HepG2 (cell line): ENCODE data around the gene RPL26. TPM values are rescaled to one million over a fixed set of nuclear protein-coding genes. Genes with fewer than 3 reads are reported as not detected.
A peak's percentile ranks its signal among the peaks of the same experiment; 100 is the strongest.

ENCODE experiments used
- CEBPB ChIP-seq: IDR thresholded peaks from 2 replicates; pipeline ENCODE4 v1.6.1; 2011; ENCODE audit warnings: low read depth, low read length, improper control_type of control experiment, borderline replicate concordance
- GATAD2A ChIP-seq: IDR thresholded peaks from 2 replicates; pipeline ENCODE4 v1.6.1; 2016
- GTF3A ChIP-seq: sonication (generic); formaldehyde crosslinking; conservative IDR thresholded peaks from 2 replicates; pipeline ENCODE4 v1.4.0; 2020; ENCODE audit warnings: mild to moderate bottlenecking, missing genetic modification reagents
- HNRNPL ChIP-seq: fragments of 200-400 bp; formaldehyde crosslinking; IDR thresholded peaks from 2 replicates; pipeline ENCODE4 v1.6.1; 2017; ENCODE audit warnings: mild to moderate bottlenecking, low read depth, low read length
- KAT2B ChIP-seq: fragments of 150-350 bp; IDR thresholded peaks from 2 replicates; pipeline ENCODE4 v1.6.1; 2014; ENCODE audit warnings: low read depth, low read length, borderline replicate concordance
- MEIS1 ChIP-seq: sonication (generic); formaldehyde crosslinking; IDR thresholded peaks from 2 replicates; pipeline ENCODE4 v1.9.0; 2021; ENCODE audit warnings: mild to moderate bottlenecking, missing genetic modification reagents, moderate library complexity, borderline replicate concordance
- MLLT10 ChIP-seq: sonication (generic); formaldehyde crosslinking; IDR thresholded peaks from 2 replicates; pipeline ENCODE4 v1.4.0; 2020; ENCODE audit warnings: missing genetic modification reagents
- RBFOX2 ChIP-seq: fragments of 200-400 bp; formaldehyde crosslinking; IDR thresholded peaks from 2 replicates; pipeline ENCODE4 v1.6.1; 2017; ENCODE audit warnings: low read depth, mild to moderate bottlenecking, low read length
- TGIF2 ChIP-seq: IDR thresholded peaks from 2 replicates; pipeline ENCODE4 v1.6.1; 2016; ENCODE audit warnings: control low read depth, missing compliant biosample characterization
- USF2 ChIP-seq, 2 experiments: sonication (generic) in 1 of 2; formaldehyde crosslinking in 1 of 2; IDR thresholded peaks; 2 replicates each; pipeline versions ENCODE4 v1.5.1 to v1.6.1; 2011 to 2020; ENCODE audit warnings: borderline replicate concordance in 1 of 2, low read depth in 1 of 2, low read length in 1 of 2, mild to moderate bottlenecking in 1 of 2, missing genetic modification reagents in 1 of 2, moderate library complexity in 1 of 2
- ZEB1 ChIP-seq: IDR thresholded peaks from 2 replicates; pipeline ENCODE4 v1.6.1; 2012; ENCODE audit warnings: mild to moderate bottlenecking, low read depth, inconsistent platforms; ENCODE audit not compliant: insufficient replicate concordance
- ZHX2 ChIP-seq, 2 experiments: sonication (generic) in 1 of 2; formaldehyde crosslinking in 1 of 2; IDR thresholded peaks; 2 replicates each; pipeline versions ENCODE4 v1.6.1 to v1.9.0; 2014 to 2022; ENCODE audit warnings: antibody characterized with exemption in 1 of 2, borderline replicate concordance in 1 of 2, inconsistent platforms in 1 of 2, low read depth in 1 of 2, missing genetic modification reagents in 1 of 2
- ZKSCAN1 ChIP-seq: fragments of 150-350 bp; IDR thresholded peaks from 2 replicates; pipeline ENCODE4 v1.6.1; 2014; ENCODE audit warnings: low read length
- ZNF18 ChIP-seq: sonication (generic); formaldehyde crosslinking; IDR thresholded peaks from 2 replicates; pipeline ENCODE4 v1.8.0; 2022; ENCODE audit warnings: mild to moderate bottlenecking, missing genetic modification reagents; ENCODE audit not compliant: insufficient replicate concordance
- ZNF607 ChIP-seq: sonication (generic); formaldehyde crosslinking; IDR thresholded peaks from 2 replicates; pipeline ENCODE4 v1.5.1; 2020; ENCODE audit warnings: missing genetic modification reagents, mild to moderate bottlenecking, borderline replicate concordance
- ZNF674 ChIP-seq: sonication (generic); formaldehyde crosslinking; IDR thresholded peaks from 2 replicates; pipeline ENCODE4 v1.5.0; 2020; ENCODE audit warnings: low read depth, mild to moderate bottlenecking, missing genetic modification reagents
- ZNF777 ChIP-seq: sonication (generic); formaldehyde crosslinking; IDR thresholded peaks from 2 replicates; pipeline ENCODE4 v1.4.0; 2020; ENCODE audit warnings: missing genetic modification reagents
- ZNF883 ChIP-seq: sonication (generic); formaldehyde crosslinking; IDR thresholded peaks from 2 replicates; pipeline ENCODE4 v1.5.1; 2020; ENCODE audit warnings: mild to moderate bottlenecking, missing genetic modification reagents; ENCODE audit errors: not compliant biosample characterization
- ZSCAN22 ChIP-seq: sonication (generic); formaldehyde crosslinking; IDR thresholded peaks from 2 replicates; pipeline ENCODE4 v1.4.0; 2020; ENCODE audit warnings: mild to moderate bottlenecking, missing genetic modification reagents
- polyA plus RNA-seq, 8 experiments: library from polyadenylated mRNA; depleted of rRNA in 3 of 8; stranded (reverse) in 7 of 8; unstranded in 1 of 8; fragments of >200 nt; fragmentation: Illumina TruSeq in 4 of 8; extraction: Trizol in 4 of 8; gene quantifications; 2 replicates each; pipeline versions ENCODE4 v1.2.1 to v1.2.3, GENCODE V29; 2011 to 2016; ENCODE audit warnings: low read depth in 4 of 8, missing spikeins in 1 of 8, mixed read lengths in 1 of 8; ENCODE audit not compliant: insufficient read depth in 1 of 8
- total RNA-seq, 5 experiments: library from RNA; depleted of rRNA; stranded (reverse); fragments of >200 nt; fragmentation: Illumina TruSeq; extraction: Trizol; gene quantifications; 2 replicates each; pipeline ENCODE4 v1.2.3, GENCODE V29; 2016; ENCODE audit warnings: low read depth in 1 of 5

Gene RPL26
- total and polyA plus RNA-seq, 2 of the 13 experiments (the other 11 are each of a cell fraction or from before 2014, with no cell fraction given): 2,817 to 3,529 TPM

- TF ChIP-seq ZHX2 (IDR thresholded peaks at IDR 0.05; ENCODE audit: low read depth): no peak
- no peak; the same call in 1 of the 2 replicates for TF ChIP-seq ZHX2 (CRISPR knock-in tag; IDR thresholded peaks at IDR 0.05; ENCODE audit: borderline replicate concordance)
- TF ChIP-seq CEBPB: peak; percentile 90
- TF ChIP-seq KAT2B: no peak
- TF ChIP-seq TGIF2 (CRISPR knock-in tag): no peak
- no peak; the same call in 1 of the 2 replicates for TF ChIP-seq ZKSCAN1
- TF ChIP-seq MEIS1: peak; percentile 96; the same call in 1 of the 2 replicates
- TF ChIP-seq RBFOX2: no peak
- no peak for TF ChIP-seq ZEB1
- no peak; the same call in 1 of the 2 replicates for TF ChIP-seq ZNF607 (CRISPR knock-in tag)
- no peak for TF ChIP-seq ZNF883
- TF ChIP-seq USF2 (IDR thresholded peaks at IDR 0.05; ENCODE audit: low read depth, low read length): no peak
- no peak for TF ChIP-seq USF2 (CRISPR knock-in tag; IDR thresholded peaks at IDR 0.05; ENCODE audit: borderline replicate concordance)
- TF ChIP-seq HNRNPL: no peak
- peak; percentile 96 for TF ChIP-seq GATAD2A (CRISPR knock-in tag)
- TF ChIP-seq ZSCAN22 (CRISPR knock-in tag): no peak
- no peak for TF ChIP-seq ZNF18 (CRISPR knock-in tag)
- TF ChIP-seq GTF3A (CRISPR knock-in tag): no peak
- TF ChIP-seq ZNF777 (CRISPR knock-in tag): no peak; the same call in 1 of the 2 replicates
- TF ChIP-seq ZNF674: no peak
- no peak for TF ChIP-seq MLLT10 (CRISPR knock-in tag)
These were observed 37.3 kb upstream of the RPL26 start (continued) for GRCh38 chr17:8420041-8420934.
